HG02759 (cell line): ENCODE results near the gene FOXP1.
"Not testable (repeated sequence)": the region's sequence is repeated elsewhere in the genome, so short reads cannot be mapped to it uniquely, and the experiment has no call there.

Source experiments
- ATAC-seq: cut with Tn5 transposase; IDR thresholded peaks from one replicate; pipeline ENCODE4 v1.9.1; 2021; ENCODE audit warnings: mild to moderate bottlenecking, moderate library complexity; ENCODE audit not compliant: unreplicated experiment

The FOXP1 gene

DNA sequence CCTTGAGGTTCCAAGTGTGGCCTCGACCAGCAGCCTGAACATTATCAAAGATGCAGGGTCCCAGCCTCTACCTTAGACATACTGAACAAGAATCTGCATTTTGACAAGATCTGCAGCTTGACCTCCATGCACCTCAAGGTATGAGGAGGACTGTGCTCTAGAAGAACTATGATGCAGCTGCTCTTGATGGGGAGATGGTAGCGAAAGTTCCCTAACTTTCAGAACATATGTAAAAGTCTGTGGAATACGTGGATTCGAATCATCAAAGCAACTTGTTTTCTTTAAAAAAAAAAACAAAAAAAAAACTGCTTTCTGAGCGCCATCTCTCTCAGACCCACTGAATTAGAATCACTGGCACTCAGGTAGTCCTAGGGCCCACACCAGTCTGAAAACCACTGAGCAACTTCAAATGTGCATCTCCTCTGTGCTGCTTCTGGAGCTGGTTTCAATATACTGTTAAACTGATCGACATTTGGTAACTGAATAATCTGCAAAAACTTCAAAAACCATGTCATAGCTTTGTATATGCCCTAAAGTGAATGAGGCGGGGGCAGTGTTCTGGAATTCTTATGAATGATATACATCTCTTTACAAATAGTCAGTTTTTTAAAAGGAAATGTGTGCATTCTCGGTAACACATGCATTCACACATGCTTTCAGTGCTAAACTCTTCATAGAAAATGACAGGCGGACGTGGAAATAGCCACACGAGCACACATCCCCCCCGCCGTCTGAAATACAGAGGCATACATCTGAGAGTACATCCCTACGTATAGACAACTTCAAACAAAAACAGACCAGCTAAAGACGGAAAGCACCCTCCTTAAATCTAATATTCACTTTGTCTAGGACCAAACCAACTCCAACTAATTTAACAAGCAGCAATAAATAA, 128.8 kb downstream of the FOXP1 start:
- no peak for ATAC-seq

DNA sequence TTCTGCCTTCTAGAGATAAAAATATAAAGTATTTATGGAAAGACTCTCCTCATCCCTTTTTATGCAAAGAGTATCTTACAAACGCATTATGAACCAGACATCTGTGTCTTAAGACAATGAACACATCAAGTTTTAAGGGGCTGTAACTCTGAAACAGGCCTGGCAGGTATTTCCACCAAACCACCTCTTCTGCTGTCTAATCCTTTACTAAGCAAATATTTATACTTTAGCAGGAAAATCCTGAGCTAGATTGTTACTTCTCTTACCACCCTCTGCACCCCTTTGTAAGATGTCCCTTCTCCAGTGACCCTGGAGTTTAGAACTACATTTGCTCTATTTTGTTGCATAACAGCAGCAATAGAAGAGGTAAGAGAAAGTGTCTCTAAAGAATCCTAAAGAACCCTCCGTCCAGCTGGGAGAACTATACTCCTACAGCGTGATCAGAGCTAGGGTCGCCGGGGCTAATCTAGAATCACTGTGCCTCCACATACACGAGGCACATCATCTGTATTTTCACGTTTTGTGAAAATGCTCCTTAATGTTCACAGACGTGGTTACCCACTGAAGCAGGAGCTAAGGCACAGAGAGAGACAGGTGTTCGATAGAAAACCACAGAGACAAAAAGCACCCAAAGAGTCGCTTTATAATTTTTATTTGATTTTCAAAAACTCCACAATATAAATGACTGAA, 129.6 kb downstream of the FOXP1 start:
- no peak for ATAC-seq

DNA sequence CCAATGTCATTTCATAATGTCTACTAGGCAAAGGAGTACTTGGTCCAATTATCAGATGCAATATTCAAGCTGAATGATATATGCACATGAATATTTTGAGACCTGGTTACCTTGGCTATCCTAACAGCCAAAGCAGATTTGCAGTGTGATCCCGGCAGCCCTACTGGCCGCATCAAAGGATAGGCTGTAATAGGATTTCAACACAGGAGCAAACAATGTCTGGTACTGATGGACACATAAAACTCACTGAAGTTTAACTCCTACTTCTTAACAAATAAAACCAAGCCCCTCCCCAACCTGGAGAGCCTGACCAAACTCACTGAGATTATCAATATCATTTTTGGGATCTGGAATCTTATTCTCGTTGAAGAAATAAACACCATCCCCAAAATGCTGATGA, 130.2 kb downstream of the FOXP1 start:
- ATAC-seq = no peak

DNA sequence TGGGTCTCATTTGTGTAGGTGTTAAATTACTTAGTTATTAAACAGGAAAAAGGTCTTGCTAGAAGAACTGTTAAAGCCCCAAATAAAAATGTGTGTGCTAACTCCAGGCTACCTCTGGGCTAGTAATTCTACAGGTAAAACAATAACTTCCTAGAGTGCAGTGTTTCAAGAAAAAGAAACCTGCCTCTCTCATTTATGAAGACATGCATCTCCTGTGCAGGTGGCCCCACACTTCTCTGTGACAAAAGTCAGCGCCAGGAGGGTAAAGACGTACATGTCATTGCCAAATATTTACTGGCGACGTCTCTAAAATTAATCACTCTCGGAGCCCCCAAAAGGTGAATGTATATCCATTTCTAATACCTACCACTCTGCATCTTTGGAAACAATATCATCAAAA, 131.7 kb downstream of the FOXP1 start:
- ATAC-seq = no peak

DNA sequence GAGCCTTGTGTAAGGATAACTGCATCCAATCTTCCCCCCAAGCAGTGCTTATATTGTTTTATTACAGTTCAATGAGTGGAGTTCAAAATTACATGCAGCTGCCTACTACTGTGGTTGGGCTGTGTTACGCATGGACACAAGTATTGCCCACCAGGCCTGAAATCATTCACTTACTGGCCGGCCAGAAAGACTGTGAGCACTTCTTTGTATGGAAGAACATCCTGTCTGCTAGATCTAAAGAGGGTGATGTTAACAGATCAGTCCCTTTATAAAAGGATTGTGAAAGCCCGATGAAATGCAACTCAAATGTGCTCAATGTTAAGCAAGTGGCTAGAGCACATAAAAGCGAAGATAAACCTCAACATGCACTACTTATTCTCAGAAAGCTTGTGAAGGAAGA, 132.5 kb downstream of the FOXP1 start:
- no peak for ATAC-seq

DNA sequence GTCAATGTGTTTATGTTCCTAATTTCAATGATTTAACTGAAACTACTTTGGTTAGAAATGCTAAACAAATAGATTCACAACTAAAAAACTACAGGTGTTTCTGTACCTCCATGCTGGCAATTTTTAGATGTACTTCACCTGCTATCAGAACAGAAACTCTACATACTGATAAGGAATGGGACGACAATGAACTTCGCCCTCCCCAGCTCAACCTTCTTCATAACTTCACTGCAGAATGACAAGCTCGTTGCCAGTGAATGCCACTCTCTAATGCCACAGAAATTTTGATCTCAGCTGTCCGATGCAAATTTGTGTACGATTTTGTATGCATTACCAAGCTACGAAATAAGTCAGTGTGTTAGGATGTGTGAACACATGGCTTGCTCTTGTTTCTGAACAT, 133.4 kb downstream of the FOXP1 start:
- no peak for ATAC-seq

DNA sequence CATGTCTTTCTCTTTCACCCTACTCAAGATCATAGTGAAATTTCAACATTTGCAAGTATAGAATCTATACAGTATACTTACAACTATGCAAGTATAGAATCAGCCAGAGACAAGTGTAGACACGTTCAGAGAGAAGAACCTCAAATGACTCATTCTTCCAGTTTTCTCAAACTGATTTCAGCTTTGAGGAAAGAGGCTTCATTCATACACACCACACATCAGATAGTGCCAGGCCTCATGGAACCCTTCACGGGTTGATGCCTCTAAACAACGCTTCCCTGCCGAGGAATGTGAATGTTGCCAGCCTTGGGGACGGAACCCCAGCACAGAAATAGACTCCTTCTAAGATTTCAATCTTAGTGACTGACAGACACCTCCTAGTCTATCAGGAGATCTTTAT, 135.7 kb downstream of the FOXP1 start:
- no peak for ATAC-seq

DNA sequence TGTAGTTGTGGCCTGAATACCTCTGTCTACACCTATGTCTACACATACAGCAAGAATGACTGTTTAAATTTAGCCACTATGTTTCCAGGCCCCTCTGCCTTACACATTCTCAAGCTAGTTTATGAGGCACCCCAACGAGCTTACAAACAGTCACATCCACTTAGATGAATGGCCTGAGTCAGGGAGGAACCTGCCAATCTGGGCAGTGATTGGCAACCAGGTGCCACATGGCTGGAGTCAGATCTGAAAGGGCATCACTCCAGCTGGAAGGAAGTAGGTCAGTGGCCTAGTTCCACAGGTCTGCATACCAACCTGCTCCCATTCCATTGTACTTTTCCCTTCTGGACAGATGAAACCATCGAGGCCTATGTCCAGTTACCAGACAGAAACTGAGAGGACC, 136.3 kb downstream of the FOXP1 start:
- no peak for ATAC-seq

DNA sequence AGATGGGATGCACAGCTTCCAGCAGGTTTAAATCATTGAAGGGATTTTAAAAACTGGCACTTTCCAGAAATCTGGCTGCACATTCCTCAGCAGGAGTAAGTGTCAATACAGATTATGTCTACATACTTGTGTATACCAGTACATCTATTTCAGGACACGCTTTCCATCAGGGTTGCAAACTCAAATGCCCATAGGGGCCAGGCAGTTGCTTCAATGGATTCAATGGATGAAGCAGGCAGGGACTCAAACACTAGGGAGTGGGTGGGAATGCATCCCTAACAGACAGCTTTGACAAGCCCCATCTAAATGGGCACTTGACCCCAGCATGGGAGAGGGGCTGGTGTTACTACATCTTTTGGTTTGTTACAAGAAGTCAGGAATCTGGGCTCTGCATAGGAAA, 136.8 kb downstream of the FOXP1 start:
- no peak for ATAC-seq

DNA sequence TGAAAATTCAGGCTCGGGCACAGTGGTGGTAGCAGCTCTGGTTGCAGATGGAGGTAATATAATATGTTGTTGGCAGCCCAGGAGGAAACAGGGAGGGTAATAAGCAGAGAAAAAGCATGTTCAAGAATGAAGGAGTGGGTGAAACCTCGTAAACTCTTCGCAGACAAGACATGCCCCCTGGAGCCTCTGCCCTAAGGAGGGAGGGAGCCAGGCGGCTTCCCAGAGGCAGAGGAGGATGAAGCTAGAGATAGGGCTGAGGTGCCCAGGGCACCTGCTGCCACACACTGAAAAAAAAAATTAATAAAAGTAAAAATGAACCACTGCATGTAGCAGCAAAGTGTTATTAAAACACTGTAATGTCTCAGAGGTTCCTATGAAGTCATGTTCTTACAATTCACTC, 137.3 kb downstream of the FOXP1 start:
- no peak for ATAC-seq

DNA sequence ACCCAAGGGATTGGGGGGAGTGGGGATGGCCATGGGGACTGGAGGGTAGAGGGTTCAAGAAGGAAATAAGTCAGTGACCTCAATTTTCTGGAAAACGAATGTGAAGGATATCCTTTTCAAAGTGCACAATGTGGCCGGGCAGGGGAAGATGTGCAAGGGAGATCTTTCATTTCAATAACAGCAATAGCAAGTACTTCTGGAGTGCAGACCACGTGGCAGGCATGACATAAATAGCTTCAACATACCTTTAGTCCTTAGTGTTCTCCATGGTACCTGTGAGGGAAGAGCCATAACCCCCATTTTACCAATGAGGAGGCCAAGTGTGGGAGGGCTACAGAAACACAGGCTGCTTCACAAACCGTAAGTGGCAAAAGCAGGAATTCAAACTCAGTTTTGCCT, 138.7 kb downstream of the FOXP1 start:
- no peak for ATAC-seq

DNA sequence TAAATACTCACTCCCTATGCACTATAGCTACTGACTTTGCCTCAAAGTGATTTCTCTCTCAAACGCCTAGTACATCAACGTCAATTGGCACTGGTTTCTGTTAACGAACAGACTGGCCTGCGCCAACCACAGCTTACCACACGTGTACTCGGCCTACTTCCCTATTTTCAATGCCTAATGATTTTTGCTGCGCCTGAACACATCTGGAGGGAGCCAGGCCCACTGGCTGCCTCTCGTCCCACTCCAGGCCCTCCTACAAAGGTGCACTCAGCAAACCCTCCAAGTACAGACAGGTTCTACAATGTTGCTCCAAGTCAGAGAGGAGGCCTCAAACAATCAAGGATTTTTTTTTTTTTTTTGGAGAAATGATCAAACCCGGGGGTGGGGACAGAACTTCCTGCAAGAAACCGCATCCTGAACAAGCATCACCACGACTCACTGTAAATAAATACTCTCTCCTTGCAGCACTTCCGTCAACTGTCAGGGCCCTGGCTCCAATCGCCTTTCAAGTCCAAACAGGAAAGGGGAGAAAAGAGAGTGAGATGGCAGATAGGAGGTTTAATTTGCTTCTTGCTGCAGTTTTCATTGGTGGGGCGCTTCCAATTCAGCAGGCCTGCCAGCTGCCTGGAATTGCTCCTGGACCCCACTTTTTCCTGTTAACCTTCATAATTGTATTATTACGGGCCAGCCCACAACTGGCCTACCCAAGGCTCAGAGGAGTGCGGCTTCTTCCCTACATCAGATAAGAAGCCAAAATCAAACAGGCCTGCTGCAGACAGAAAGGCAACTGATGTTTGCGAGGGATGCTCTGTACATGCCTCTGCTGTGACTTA, 139.3 kb downstream of the FOXP1 start:
- peak; percentile 94 for ATAC-seq

DNA sequence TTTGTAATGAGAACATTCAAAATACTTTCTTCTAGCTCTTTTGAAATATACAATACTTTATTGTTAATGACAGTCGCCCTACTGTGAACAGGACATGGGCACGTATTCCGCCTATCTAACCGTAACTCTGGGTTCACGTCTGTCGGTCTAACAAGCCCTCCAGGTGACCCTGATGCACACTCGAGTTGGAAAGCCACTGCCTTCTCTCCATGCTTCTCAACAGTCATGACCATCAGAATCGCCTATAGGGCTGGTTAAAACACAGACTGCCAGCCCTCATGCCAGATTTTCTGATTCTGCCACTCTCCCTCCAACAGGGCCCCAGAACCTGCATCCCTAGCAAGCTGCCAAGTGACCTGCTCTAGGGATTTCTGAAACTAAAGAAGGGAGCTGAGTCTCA, 140.2 kb downstream of the FOXP1 start:
- no peak for ATAC-seq

DNA sequence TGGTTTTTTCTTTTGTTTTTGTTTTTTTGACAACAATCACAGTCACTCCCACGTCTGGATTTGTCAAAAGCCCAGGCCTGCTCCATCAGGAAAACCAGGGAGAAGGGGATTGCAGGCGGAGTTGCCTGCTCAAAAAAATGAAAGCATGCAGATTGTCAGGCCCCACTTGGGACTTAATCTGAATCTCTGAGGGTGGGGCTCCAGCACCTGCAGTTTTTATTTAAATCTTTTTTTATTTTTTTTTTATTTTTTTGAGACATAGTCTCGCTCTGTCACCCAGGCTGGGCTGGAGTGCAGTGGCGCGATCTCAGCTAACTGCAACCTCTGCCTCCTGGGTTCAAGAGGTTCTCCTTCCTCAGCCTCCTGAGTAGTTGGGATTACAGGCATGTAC, 140.9 kb downstream of the FOXP1 start:
- ATAC-seq = no peak

DNA sequence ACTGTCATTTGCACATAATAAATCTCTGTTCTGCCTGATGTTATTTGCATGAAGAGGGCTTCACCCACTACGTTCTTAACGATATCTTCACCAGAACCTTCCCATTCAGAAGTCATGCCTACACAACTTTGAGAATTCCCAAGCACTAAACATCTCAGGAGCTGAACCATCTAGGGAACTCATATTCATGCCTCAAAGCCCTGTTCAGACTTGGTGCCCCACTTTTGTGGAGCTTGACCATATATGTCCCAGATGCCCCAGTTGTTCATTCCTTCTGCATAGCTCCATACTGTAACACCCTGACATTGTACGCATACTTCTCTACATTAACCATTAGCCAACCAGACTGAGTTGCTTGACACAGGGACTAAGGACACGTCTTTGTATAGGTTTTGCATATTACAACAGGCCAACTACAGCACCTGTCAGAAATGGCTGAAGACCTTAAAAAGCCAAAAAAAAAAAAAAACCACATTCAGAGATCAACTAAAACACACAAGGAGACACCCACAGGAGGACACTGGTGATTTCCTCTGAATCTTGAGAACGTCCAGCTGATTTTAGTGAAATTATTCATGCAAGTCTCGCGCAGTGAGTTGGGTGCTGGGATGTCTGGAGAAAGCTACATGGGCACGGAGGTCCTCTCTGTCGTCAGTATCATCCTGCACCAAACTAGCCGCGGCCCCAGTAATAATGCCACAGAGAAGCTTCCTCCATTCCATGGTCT, 141.4 kb downstream of the FOXP1 start:
- no peak for ATAC-seq

DNA sequence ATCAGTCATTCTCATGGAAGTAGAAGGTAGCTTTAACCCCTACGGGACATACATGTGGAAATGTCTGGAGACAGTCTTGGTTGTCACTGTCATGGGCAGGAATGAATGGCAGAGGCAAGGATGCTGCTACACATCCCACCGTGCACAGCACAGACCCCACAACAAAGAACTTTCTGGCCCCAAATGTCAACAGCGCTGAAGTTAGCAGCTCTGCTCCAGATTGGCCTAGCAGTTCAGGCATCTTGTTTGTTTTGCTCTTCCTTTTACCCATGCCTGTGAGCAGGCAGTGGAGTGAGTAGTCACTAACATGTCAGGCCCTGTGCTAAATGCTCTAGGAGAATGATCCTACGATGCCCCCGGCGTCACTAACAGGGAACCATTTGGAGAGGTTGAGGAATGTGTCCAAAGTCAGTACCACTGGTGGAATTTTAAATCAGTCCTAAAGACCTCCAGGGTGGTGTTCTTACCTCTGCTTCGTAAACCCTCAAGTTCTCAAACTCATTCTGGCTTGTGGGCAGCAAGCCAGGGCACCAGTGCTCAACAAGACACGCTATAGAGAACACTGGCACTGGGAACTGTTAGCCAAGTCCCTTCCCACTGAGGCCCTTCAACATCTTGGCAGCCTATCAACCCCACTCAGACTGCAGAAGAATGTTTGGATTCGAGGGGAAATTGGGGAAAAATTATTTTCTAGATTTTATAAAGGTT, 142.2 kb downstream of the FOXP1 start:
- no peak for ATAC-seq

DNA sequence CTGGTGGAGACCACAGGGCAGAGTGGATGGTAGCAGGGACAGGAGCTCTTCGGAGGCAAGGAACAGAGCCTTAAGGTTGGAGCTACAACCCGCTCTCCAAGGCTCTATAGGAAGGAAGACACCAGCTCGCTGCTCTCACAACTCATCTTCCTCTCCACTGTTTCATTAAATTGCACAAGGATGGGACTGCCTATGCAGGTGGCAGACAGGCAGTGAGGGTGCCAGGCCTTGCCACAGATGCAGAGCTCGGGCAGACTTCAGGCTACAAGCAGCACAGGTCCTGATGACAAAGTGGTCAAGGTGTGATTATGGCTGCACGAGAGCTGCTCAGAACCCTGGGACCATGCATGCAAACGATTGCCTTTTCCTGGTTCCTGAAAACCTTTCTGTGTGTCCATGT, 144.6 kb downstream of the FOXP1 start:
- ATAC-seq = no peak

DNA sequence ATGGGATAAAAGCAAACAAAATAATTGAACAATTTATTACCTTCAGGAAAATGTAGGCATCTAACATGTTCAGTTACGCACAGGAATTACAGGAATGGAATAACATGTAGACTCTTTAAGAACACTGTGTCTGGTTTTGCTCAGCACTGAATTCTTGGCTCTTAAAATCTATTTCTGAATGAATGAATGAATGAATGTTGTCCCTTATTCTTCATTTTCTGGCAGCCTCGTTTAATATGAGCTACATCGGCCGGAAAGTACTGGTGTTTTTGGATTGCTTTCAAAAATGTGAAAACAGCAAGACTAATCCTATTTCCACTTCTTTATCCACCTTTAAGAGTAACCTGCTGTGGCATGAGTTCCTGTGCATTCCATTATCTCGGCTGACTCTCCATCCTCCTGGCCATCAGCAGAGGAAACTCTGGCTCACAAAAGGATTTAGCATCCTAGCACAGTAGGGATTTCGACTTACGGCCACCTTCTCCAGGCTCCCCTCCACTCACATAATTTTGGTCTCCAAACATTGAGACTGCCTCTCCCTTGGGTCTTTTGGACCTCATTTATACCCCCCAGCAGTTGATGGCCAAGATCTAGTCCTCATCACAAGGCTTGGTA, 145.3 kb downstream of the FOXP1 start:
- ATAC-seq = no peak

DNA sequence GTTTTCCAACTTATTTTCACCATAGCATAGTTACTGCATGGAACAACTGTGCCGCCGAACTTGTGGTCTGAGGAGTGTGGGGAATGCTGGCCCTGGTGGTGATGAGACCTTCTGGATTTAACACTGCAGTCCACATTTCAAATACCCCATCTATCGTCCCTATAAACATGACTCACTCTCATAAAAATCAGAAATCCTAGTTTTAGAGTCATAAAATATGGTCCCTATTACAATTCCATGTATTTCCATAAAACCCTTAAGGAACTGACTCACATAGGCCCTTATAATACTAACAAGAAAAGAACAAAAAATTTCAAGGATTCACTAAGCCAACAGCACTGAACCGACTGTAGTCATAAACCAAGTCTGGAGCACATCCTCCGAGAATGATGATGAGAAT, 147.2 kb downstream of the FOXP1 start:
- ATAC-seq = no peak

DNA sequence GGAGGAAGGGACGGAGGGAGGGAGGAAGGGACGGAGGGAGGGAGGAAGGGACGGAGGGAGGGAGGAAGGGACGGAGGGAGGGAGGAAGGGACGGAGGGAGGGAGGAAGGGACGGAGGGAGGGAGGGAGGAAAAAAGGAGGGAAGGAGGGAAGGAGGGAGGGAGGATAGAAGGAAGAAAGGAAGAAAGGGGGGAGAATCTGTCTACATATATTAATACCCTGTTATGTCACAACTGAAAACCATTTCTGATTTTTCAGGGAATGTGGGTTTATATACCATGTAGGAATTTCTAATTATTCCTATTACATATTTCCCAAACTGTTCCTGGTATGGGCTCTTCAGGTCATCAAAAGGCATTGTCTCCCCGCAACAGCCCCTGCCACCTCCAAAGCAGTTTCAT, 147.7 kb downstream of the FOXP1 start:
- ATAC-seq = not testable (repeated sequence)
